Amniotic stem cell (primary cell): ENCODE results near the gene CKAP2L.
"Not testable (repeated sequence)": the region's sequence is repeated elsewhere in the genome, so short reads cannot be mapped to it uniquely, and the experiment has no call there.

Source experiments
- DNase-seq: peaks from one replicate; lab custom pipeline; 2025; lab: John Stamatoyannopoulos, UW

The CKAP2L gene

DNA sequence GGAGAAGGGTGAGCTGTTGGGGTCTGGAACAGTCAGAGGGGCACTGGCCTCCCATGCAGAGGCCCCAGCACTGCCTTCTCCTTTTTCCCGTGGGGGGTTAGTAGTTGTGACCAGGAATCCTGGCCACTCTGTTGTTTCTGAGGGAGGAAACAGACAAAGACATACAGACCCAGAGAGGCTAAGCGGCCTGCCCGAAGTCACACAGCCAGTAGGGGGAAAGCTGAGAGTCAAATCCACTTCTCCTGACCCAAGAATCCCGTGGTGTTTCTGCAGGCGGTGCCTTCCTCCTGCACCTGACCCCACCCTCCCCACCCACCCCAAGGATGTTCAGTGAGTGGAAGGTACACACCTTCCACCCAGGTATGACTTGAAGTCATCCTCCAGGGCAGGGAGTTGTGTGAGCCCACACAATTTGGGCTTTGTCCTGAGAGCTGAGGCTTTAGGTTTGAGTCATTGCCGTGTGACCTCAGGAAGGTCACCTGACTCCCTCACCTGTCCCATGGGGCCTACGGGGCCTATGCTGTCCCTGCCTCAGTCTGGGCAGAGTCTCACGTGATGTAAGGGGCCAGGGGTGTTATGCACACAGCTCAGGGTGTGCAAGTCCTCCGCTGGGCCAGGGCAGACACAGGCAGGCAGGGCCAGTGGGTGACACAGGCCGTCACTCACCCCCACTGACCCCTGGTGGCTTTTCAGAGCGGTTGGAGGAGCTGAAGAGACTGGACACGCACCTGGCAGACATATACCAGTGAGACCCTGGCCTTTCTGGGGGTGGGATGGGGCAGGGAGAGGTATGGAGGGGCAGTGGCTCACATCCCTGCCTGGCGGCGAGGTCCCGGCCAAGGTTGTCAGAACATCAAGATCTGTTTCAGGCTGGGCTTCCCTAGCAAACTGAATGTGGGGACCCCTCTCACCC, 38.6 kb downstream of the CKAP2L start:
- DNase-seq, result no peak

DNA sequence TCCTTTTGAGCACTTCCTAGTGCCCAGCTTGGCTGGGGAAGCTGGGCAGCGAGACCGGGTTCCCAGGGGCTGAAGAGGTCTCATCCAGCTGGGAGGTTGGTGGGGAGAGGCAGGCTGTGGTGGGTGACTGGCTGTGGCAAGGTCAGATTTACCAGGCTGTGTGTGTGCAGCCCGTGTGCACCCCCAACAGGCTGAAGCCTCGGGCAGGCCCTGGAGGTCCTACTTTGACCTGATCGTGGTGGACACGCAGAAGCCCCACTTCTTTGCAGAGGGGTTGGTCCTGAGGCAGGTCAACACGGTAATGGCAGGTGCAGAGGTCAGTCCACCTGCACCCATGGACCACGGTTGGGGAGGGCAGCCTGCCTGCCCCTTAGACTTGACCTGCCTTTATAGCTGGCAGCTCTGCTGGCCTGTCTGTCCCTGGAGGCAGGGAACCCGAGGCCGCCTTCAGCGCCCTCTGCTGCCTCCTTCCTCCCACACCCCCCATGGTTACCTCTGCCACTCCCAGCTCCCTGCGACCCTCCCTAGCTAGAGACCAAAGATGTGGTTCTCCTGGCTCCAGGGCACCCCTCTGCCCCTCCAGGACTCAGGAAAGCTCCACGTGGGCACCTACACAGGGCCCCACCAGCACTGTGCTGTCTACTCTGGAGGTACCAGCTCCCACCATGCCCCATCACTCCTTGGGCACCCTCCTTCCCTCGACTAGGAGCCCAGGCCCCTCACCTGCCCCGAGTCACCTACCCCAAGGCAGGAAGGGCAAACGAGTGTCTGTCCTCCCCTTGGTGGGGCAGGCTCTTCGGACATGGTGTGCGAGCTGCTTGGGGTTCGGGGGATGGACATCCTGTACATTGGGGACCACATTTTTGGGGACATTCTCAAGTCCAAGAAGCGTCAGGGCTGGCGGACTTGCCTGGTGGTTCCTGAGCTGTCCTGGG, 39.6 kb downstream of the CKAP2L start:
- DNase-seq, result no peak

DNA sequence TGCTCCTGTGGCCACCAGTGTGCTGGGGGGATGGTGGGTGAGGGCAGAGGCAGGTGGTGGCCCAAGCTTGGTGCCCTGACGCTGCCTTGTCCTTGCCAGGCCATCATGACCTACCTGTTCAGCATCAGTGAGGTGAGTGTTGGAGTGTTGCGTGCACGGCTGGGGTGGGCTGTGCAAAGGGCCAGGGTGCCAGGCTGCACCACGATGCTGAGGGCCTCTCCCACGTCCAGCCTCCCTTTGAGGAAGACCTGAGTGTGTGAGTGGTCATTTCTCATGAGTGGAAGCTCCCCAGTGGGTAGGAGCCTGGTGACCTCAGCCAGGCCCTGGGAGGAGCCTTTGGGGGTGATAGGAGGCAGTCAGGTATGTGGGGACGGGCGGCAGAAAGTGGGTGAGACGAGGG, 40.4 kb downstream of the CKAP2L start:
- no peak for DNase-seq

DNA sequence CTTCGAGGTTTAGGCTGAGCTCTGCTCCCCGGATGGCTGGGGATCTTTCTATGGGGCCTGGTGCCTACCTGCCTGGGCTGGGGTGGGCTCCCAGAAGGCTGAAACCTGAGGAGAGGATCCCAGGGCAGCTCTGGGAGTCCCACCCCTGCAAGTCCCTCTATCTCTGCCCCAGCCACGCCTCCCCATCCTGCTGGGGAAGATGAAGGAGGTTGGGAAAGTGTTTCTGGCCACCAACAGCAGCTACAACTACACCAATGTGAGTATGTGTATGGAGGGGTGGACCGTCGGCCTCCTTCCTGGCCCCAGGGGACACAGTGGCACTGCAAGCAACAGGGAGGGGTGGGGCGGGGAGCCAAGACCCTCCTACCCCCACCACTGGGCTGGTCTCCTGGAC, 40.9 kb downstream of the CKAP2L start:
- no peak for DNase-seq

DNA sequence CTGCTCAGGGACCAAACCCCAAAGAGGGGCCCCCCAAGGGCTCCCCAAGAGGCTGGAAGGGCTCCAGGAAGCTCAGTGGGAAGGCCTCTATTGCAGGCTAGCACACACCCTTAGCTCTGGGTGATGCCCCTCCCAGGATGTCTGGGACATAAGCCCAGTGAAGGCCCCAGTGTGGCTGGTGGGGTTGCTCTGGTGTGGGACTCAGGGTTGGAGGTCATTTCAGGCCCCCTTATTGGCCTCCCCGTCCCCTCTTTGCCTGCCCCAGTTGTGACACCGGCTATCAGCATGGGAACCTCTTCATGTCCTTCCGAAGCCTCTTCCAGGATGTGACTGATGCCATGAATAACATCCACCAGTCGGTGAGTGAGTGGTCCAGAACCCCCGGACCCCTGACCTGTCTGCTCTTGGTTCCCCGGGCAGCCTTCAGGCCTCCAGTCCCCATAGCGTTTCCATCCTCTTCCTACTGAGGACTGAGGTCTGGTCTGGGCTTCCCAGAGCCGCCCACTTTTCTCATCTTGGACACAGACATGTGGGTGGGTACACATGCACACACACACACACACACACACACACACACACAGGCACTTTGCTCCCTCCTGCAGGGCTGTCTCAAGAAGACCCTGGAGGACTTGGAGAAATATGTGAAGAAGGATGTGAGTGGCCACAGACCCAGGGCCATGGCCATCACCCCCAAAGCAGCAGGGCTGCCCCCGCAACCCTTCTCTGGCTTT, 41.4 kb downstream of the CKAP2L start:
- DNase-seq, result no peak

DNA sequence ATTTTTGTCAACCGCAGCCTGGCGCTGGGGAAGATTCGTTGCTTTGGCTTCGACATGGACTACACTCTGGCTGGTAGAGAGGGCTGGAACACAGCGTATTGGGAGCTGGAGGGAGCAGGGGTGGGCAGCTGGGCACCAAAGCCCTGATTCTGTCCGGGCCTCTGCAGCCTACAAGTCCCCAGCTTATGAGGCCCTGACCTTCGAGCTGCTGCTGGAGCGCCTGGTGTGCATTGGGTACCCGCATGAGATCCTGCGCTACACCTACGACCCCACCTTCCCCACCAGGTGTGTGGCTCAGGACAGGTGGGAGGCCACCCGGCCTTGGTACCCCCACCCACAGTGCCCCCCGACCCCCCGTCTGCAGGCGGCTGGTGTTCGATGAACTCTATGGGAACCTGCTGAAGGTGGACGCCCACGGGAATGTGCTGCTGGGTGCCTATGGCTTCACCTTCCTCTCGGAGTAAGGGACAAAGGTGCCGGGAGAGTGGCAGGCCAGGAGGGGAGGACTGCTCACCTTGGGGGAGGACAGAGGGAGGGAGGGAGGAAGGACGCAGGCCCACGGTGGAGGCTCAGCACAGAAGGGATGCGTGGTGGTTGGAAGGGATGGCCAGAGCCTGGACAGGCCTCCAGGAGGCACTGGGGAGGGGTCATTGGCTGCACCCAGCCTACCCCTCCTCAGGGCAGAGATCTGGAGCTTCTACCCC, 42.4 kb downstream of the CKAP2L start:
- DNase-seq, result no peak

DNA sequence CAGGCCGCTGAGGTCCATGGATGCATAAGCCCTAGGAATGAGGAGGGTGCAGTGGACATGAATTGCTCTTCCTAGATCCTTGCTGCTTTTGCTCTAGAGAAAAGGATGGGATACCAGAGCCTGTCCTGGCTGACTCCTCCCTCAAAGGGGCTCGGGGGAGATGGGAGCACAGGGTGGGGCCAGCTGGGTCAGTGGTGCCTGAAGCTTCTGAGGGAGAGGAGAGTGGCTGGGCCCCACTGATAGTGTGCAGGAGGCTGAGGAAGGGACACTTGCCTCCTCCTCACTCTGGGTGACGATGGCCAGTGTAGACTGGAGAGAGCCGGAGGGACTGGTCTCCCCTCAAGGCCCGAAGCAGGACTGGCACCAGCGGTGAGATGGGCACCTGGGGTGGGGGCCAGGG, 43.6 kb downstream of the CKAP2L start, which contains the start of gene NT5DC4:
Gene NT5DC4 (plus strand): TSS at position 236 of the 400 bp plus-strand sequence. CDS start 60 bp downstream, at position 296.
- no peak for DNase-seq

DNA sequence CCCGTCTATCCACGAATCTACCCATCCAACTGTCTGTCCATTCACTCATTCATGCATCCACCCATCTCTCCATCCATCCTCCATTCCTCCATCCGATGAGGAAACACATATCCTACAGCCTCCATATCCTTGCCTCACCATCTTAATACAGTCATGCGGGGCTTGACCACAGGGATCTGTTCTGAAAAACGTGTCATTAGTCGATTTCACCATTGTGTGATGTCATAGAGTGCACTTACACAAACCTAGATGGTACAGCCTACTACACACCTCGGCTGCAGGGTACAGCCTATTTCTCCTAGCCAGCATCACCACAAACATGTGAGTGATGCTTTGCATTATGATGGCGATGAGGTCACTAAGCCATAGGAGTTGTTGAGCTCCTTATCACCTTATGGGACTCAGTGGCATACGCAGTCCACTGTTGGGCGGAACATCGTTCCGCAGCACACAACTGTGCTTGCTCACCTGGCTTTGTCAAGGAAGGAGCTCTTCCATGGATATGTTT, 45.5 kb downstream of the CKAP2L start:
- no peak for DNase-seq

DNA sequence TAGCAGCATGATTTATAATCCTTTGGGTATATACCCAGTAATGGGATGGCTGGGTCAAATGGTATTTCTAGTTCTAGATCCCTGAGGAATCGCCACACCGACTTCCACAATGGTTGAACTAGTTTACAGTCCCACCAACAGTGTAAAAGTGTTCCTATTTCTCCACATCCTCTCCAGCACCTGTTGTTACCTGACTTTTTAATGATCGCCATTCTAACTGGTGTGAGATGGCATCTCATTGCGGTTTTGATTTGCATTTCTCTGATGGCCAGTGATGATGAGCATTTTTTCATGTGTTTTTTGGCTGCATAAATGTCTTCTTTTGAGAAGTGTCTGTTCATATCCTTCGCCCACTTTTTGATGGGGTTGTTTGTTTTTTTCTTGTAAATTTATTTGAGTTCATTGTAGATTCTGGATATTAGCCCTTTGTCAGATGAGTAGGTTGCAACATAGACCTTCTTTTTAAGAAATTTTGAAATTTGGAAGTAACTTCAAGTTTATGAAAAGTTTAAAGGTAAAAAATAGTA, 47.5 kb downstream of the CKAP2L start:
- not testable (repeated sequence) for DNase-seq

DNA sequence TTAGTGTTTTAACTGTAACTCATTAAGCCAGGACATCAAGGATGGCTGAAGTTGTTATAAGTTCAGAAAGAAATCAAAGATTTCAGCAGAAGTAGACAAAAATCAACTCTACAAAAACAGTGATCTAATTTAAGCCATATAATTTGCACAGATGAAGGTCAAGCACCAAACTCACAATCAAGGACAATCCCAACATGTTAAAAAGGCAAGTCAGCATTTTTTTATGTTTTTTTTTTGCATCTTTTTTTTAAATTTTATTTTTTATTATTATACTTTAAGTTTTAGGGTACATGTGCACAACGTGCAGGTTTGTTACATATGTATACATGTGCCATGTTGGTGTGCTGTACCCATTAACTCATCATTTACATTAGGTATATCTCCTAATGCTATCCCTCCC, 48.3 kb downstream of the CKAP2L start:
- not testable (repeated sequence) for DNase-seq

DNA sequence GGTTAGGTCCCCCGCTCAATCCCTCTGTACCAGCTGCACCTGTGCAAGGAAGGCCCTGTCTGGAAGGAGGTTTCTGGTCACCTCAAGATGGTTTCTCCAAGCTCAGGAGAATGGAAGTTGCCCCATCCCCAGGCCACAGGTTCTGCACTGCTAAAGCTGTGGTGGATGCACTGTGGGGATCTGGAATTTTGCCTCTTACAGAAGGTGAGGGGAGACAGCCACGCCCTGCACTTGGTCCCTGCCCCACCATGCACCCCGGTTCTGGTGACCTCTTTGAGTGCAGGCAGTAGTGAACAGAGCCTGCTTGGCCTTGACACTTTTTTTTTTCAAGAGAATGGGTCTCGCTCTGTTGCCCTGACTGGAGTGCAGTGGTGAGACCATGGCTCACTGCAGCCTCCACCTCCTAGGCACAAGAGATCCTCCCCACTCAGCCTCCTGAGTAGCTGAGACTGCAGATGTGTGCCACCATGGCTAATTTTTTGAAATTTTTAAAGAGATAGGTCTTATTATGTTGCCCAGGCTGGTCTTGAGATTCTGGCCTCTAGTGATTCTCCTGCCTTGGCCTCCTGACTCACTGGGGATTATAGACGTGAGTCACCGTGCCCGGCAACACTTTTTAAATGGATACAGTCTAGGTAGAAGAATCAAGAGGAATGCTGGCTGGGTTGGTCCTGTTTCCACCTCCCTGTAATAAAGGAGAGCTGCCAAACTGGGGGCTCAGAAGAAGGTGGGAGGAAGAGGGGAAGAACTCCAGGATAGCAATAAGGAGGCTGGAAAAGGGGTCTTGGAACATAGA, 49.4 kb downstream of the CKAP2L start:
- DNase-seq, result no peak

DNA sequence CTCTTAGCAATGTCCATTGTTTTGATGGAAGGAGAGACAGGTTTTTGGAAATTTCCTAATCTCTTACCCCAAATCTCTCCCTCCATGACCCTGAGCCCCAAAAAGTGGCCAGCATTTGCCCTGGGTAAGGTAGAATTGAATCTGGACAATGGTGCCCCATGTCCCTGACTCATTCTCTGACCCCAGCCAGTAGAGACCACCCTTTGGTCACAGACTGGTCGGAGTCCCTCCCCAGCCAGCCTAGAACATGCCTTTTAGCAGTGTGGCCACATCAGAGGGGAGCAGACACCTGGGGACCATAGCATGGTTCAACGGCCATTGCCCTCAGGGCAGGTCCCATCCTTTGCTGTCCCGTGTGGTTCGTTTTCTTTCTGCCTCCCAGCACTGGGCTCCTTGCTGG, 50.1 kb downstream of the CKAP2L start:
- DNase-seq, result no peak

DNA sequence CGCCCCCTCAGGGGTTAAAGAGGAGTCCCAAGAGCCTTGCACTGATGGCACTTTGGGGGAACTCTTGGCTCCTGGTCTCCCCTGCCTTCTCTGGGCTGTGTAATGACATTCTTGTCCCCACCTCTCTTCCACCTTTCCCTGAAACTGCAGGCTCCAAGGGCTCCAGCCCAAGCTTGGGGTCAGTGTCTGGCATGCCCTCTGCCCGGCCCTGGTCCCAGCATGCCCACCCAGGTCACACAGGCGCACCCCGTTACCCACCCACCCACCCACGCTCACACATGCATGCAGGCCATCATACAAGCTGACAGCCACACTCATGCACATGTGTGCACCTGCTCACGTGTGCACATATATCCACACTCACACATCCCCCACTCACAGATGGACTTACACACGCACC, 50.5 kb downstream of the CKAP2L start:
- DNase-seq, result no peak

DNA sequence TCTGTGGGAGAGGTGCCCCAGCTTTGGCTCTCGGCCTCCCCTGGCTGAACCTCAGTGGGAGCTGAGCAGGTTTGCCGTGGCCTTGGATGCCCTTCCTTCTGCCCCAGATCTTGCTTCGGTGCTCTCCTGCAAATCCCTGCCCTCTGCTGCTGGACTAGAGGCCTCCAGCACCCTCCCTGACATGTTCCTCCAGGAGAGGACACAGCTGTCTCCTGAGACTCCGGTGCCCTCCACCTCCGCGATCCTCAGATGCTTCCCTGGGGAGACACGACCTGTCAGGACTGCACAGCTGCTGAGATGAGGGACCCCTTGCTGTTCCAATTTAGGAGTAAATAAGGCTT, 50.9 kb downstream of the CKAP2L start:
- no peak for DNase-seq

DNA sequence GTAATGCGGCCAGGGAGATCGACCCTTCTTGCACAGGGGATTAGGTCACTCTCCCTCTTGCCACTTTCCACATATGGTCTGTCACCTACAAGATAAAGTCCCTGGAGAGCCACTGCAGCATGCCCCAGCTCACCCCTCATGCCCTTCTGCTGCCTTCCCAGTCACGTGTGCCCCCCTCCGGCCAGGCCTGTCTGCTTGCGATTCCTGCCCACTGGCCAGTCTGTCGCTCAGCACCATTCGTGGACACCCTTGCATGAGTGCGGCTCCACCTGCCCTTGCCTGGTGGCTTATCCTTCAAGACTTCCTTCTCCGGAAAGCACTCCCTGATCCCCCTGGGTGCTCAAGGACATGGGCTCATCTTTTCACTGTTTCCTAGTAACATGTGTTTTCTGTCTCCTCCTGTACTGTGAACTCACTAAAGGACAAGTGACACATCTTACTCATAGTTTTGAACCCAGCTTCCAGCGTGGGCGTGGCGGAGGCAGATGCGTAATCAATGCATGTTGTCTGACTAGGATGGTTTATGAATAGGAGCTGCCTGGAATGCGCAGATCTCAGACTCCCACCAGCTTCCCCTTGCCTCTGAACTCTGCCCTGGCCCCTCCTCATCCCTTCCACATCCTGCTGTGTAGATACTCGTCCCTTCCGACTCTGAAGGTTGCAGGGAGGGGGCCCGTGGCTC, 51.4 kb downstream of the CKAP2L start:
- DNase-seq, result no peak

DNA sequence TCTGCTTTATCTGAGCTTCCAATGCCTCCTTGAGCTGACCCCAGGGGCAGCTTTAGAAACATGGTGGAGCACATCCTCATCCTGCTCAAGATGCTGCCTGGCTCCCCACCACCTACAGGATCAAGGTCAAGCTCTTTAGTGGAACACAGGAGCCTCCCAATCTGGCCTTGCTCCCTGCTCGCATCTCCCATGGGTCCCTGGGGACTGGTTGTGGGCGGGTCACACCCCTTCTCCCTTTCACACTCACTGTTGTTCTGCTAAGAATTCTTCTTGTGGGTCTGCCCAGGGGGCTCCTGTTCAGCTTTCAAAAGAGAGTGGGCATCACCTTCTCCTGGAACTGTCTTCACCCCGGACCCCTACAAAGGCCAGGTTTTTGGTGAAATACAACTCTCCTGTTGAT, 51.9 kb downstream of the CKAP2L start:
- no peak for DNase-seq

DNA sequence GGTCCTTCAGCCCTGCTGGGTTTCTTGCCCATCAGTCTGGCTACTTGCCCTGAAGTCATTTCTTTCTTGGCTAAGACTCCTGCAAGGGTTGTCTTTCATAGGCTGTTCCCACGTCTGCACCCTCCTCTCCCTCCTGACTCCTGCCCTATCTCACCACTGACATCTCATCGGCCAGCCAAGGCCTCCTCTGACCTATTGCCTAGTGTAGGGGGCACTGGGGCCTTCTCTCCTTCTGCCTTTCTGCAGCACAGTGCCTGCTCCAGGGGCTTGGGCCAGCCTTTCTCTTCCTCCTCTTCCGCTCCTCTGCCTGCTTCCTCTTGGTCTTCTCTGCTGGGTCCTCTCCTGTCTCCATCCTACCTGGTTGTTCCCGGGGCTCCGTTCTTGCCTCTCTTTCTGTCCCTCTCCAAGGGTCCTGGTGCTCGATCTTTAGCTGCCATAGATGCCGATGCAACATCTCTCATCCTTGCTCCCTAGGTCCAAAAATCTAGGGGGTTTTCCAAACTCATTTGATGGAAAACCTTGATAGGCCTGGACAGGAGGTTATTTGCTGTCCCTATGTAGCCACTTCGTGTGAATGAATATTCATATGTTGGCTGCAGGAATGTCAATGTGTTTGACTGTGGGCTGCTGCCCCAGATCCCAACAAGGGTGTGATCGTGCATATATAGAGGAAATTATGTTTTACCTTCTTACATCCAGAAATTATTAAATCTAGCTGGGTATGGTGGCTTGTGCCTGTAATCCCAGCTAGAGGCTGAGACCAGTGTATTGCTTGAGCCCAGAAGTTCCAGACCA, 53.3 kb downstream of the CKAP2L start:
- DNase-seq, result no peak

DNA sequence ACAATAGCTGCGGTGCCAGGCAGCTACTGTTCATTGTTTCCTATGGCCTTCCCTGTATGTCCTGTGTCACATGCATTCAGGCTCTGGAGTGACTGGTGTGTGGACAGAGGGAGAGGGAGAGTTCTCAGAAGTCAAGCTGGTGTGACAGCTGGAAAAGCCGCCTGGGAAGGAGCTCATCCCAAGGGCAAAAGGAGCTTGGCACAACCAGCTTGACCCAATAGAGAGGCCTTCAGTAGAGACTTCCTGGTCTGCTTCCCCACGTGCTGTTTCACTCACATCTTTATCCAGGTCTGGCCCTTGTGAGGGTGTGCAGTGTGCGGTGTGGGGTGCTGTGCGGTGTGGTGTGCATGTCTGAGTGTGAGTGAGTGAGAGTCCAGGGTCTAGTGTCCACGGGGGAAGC, 54.7 kb downstream of the CKAP2L start:
- DNase-seq, result no peak

DNA sequence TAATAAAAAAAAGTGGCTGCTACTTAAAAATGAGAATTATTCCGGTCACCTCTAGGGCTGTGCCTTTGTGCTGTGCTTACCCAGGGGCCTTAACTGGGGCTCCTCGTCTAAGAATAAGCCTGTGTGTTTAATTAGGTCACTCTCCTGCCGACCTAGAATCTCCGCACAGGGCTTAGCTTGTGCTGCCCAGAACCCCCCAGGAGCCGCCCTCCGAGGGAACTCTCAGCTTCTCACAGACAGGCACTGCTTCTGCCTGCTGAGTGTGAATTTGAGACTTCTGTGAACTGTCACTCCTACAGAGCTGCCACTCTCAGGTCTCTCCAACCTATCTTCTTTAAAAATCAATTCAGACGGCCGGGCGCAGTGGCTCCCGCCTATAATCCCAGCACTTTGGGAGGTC, 55.4 kb downstream of the CKAP2L start:
- no peak for DNase-seq
